DND-41 (cell line): Measurements from ENCODE around the gene SUZ12.

Experiments used
- EZH2 ChIP-seq: IDR thresholded peaks from 3 replicates; pipeline ENCODE4 v1.6.1; 2012; ENCODE audit warnings: borderline replicate concordance, low read depth, mild to moderate bottlenecking, moderate library complexity, low read length, inconsistent platforms; ENCODE audit not compliant: severe bottlenecking
- TF ChIP-seq, protein P1 (sequence below): IDR thresholded peaks from 2 replicates; pipeline ENCODE4 v1.5.1; 2012; ENCODE audit warnings: borderline replicate concordance, low read length, moderate library complexity, mild to moderate bottlenecking; ENCODE audit not compliant: poor library complexity, severe bottlenecking; ENCODE audit errors: extremely low read depth

DNA sequence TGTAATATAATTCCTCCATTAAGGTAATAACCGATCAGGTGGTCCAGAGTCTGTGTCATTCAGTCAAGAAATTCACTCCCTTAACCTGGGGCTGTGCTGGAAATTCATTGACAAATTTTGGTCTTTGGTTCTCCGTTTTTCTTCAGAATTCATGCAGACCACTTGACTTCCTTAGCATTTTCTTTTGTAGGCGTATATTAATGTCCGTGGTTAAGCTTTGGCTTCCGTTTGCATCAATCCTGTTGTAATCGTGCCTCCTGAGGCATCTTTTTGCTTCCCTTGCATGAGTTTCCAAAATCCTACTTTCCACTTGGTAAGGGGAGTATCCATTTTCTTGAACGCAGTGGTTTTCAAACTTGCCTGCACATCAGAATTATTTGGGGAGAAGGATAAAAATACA, 79.4 kb downstream of the SUZ12 start:
- no peak for TF ChIP-seq EZH2
- TF ChIP-seq, protein P1, sequence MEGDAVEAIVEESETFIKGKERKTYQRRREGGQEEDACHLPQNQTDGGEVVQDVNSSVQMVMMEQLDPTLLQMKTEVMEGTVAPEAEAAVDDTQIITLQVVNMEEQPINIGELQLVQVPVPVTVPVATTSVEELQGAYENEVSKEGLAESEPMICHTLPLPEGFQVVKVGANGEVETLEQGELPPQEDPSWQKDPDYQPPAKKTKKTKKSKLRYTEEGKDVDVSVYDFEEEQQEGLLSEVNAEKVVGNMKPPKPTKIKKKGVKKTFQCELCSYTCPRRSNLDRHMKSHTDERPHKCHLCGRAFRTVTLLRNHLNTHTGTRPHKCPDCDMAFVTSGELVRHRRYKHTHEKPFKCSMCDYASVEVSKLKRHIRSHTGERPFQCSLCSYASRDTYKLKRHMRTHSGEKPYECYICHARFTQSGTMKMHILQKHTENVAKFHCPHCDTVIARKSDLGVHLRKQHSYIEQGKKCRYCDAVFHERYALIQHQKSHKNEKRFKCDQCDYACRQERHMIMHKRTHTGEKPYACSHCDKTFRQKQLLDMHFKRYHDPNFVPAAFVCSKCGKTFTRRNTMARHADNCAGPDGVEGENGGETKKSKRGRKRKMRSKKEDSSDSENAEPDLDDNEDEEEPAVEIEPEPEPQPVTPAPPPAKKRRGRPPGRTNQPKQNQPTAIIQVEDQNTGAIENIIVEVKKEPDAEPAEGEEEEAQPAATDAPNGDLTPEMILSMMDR = no peak
